Testis (tissue), 5 donors: ENCODE results near the gene ZNF799. TPM values are rescaled to one million over a fixed set of nuclear protein-coding genes. Genes with fewer than 3 reads are reported as not detected.
"Not testable (repeated sequence)": the region's sequence is repeated elsewhere in the genome, so short reads cannot be mapped to it uniquely, and the experiment has no call there.

Experiments used
- DNase-seq: peaks from one replicate; pipeline ENCODE4 v3.0.0-alpha.2; 2019
- H3K27ac ChIP-seq, 2 donors: fragments of 200-600 bp; sonication (generic); one replicate each; pipeline ENCODE4 v1.5.1; 2019
- H3K27me3 ChIP-seq: fragments of 200-600 bp; sonication (generic); one replicate; pipeline ENCODE4 v1.5.1; 2019
- H3K36me3 ChIP-seq: fragments of 200-600 bp; sonication (generic); one replicate; pipeline ENCODE4 v1.5.1; 2017; ENCODE audit warnings: low read depth; ENCODE audit errors: missing control alignments
- H3K4me1 ChIP-seq: fragments of 200-600 bp; sonication (generic); one replicate; pipeline ENCODE4 v1.5.1; 2019
- H3K4me3 ChIP-seq, 2 donors: fragments of 200-600 bp; sonication (generic); one replicate each; pipeline ENCODE4 v1.5.1; 2017 to 2019
- H3K9me3 ChIP-seq: fragments of 200-600 bp; sonication (generic); one replicate; pipeline ENCODE4 v1.5.1; 2017
- POLR2A ChIP-seq: fragments of 450-650 bp; IDR thresholded peaks from one replicate; pipeline ENCODE4 v1.6.1; 2017; ENCODE audit warnings: antibody characterized with exemption, mild to moderate bottlenecking, moderate library complexity
- WGBS, 2 donors: methylation state at CpG; one replicate each; pipeline ENCODE4 v1.1.5; 2018; 5-methylcytosine and 5-hydroxymethylcytosine counted together
- intact Hi-C: fragments of 100-400 bp; cut with DNase I; formaldehyde crosslinking; loops from one replicate; pipeline ENCODE4 v1.15.1; 2023; ENCODE audit warnings: low total_unique reads
- long read RNA-seq, 2 donors: transcript quantifications; one replicate each; lab custom pipeline, GENCODE V29; 2026
- polyA plus RNA-seq: library from polyadenylated mRNA; stranded (reverse); fragments of 350-450 nt; fragmentation: Illumina TruSeq; extraction: RNeasy Lipid Tissue Mini Kit (QIAGEN cat#74804); gene quantifications from one replicate; pipeline ENCODE4 v1.2.3, GENCODE V29; 2014; ENCODE audit warnings: low read depth, low replicate concordance; ENCODE audit not compliant: insufficient read depth
- total RNA-seq, 2 donors: library from RNA; depleted of rRNA; stranded (reverse); fragments of >200 nt; gene quantifications; one replicate each; pipeline ENCODE4 v1.2.3, GENCODE V29; 2016
- TF ChIP-seq, protein P1 (sequence below), 3 experiments: fragments of 450-650 bp in 2 of 3; fragments of 200-600 bp in 1 of 3; sonication (generic) in 1 of 3; IDR thresholded peaks; one replicate each; pipeline ENCODE4 v1.5.1; 2016 to 2019; ENCODE audit warnings: antibody characterized with exemption in 3 of 3, mild to moderate bottlenecking in 2 of 3, moderate library complexity in 1 of 3

Gene ZNF799
- 1 to 10 TPM; 4.6 to 5.8 TPM for total RNA-seq
- polyA plus RNA-seq: 3.9 TPM
- long read RNA-seq, donor 1, full-length matches to known transcripts: 7 of 7 reads
- long read RNA-seq, donor 1, partial matches to known transcripts: 0 of 7 reads
- long read RNA-seq, donor 1, other reads (novel, unspliced or antisense): 0 of 7 reads
- long read RNA-seq, donor 2, partial matches to known transcripts: 0 of 3 reads
- long read RNA-seq, donor 2, other reads (novel, unspliced or antisense): 0 of 3 reads

DNA sequence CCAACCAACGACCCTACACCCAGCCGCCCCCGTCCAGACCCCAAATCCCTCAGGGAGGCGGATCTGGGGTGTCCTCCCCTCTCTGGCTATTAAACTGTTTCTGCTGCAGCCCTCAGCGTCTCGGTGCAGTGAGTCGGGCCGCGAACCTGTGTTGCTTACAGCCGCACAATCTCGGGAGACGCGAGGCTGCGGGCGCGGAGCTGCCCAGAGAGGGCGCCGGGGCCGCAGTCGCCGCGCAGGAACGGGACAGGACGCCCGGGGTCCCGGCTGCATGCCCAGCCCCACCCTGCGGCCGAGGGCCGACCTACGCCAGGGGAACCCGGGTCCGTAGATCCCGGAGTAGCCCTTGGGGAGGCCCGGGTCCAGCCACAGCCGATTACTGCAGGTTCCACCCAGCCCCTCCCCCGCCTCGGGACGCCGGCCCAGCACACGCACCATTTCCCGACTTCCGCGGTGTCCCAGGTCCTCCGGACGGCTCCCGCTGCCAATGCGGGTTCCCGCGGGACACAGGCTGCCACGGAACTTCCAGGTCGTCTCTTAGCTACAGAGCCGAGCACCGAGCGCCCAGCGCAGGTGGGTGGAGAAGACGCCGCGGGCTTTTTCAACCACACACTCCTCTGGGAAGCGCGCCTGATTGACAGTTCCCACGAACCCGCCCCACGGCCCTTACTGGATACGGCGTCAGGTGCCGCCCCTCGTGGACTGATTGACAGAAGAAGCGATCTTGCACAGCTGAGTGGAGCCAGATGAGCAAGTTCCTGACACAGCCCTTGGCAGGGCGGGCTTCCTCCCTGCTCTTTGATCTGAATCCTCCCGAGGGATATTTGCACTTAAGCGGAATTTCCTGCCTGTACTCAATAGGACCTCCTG, at the start of gene ZNF799:
TSS of gene ZNF799 (minus strand) at position 639 of the 870 bp plus-strand sequence. CDS start at position 438, 201 bp downstream.
- 0 to 1% methylated on average over 11 to 49 of the region's 71 CpGs for WGBS, 2 donors
- Histone ChIP-seq H3K27ac (peak within 1 kb of the TSS; percentile 47 to 56), H3K27me3 (no peaks in the 10 kb centered on the region), H3K36me3 (no peaks in the 10 kb centered on the region), H3K4me1 (no peaks in the 10 kb centered on the region), H3K4me3 (peak within 1 kb of the TSS; percentile 69 to 82), H3K9me3 (no peaks in the 10 kb centered on the region)
- DNase-seq: peak; percentile 100
- intact Hi-C loops: no loop called here
- TF ChIP-seq, protein P1, sequence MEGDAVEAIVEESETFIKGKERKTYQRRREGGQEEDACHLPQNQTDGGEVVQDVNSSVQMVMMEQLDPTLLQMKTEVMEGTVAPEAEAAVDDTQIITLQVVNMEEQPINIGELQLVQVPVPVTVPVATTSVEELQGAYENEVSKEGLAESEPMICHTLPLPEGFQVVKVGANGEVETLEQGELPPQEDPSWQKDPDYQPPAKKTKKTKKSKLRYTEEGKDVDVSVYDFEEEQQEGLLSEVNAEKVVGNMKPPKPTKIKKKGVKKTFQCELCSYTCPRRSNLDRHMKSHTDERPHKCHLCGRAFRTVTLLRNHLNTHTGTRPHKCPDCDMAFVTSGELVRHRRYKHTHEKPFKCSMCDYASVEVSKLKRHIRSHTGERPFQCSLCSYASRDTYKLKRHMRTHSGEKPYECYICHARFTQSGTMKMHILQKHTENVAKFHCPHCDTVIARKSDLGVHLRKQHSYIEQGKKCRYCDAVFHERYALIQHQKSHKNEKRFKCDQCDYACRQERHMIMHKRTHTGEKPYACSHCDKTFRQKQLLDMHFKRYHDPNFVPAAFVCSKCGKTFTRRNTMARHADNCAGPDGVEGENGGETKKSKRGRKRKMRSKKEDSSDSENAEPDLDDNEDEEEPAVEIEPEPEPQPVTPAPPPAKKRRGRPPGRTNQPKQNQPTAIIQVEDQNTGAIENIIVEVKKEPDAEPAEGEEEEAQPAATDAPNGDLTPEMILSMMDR (IDR thresholded peaks at IDR 0.05): peak in 1 of 3 experiments; percentile 19
- TF ChIP-seq POLR2A: peak; percentile 52

DNA sequence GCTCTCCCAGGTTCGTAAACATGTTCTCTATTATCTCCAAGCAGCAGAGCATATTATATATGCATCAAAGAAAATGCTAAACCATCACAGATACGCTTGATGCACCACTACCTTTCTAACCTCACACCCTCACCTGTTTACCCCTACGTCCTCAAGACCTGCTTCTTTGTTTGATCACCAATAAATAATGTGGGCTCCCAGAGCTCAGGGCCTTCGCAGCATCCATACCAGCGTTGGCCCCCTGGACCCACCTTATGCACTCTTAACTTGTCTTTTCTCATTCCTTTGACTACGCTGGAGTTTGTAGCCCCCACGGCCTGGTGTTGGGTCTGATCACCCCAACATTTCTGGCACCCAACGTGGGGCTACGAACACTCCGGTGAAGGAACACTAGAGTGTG, 49.8 kb upstream of the ZNF799 start:
- DNase-seq: no peak
- Histone ChIP-seq H3K27ac (no peak overlapping the region), H3K9me3 (no peaks in the 10 kb centered on the region), H3K4me3 (no peak overlapping the region), H3K4me1 (no peaks in the 10 kb centered on the region), H3K36me3 (no peaks in the 10 kb centered on the region), H3K27me3 (no peaks in the 10 kb centered on the region)
- WGBS, 2 donors: 88 to 97% methylated on average over 10 of the region's 10 CpGs
- intact Hi-C loops: no loop called here
- TF ChIP-seq, protein P1 (IDR thresholded peaks at IDR 0.05): no peak
- TF ChIP-seq POLR2A: no peak

DNA sequence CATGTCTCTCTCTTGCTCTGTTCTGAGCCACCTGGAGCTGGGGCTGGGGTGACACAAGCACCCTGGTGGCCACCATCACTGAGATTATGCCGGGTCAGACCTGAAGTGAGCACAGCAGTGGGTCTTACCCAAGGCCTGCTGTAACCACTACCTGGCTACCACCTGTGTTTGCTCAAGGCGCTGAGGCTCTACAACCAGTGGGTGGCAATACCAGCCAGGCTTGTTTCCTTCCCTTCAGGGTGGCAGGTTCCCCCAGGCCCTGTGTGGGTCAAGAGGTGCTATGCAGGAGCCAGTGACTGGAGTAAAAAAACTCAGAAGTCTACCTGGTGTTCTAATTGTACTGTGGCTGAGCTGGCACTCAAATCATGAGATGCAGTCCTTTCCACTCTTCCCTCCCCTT, 47.7 kb upstream of the ZNF799 start:
- H3K9me3 ChIP-seq: no peaks in the 10 kb centered on the region
- no peak for DNase-seq
- TF ChIP-seq, protein P1 (IDR thresholded peaks at IDR 0.05): no peak
- TF ChIP-seq POLR2A: no peak
- no peaks in the 10 kb centered on the region for H3K27me3 ChIP-seq
- no peaks in the 10 kb centered on the region for H3K36me3 ChIP-seq
- 62 to 100% methylated on average over 2 of the region's 2 CpGs for WGBS, 2 donors
- no peaks in the 10 kb centered on the region for H3K4me1 ChIP-seq
- intact Hi-C loops: no loop called here
- no peak overlapping the region for H3K4me3 ChIP-seq
- no peak overlapping the region for H3K27ac ChIP-seq

DNA sequence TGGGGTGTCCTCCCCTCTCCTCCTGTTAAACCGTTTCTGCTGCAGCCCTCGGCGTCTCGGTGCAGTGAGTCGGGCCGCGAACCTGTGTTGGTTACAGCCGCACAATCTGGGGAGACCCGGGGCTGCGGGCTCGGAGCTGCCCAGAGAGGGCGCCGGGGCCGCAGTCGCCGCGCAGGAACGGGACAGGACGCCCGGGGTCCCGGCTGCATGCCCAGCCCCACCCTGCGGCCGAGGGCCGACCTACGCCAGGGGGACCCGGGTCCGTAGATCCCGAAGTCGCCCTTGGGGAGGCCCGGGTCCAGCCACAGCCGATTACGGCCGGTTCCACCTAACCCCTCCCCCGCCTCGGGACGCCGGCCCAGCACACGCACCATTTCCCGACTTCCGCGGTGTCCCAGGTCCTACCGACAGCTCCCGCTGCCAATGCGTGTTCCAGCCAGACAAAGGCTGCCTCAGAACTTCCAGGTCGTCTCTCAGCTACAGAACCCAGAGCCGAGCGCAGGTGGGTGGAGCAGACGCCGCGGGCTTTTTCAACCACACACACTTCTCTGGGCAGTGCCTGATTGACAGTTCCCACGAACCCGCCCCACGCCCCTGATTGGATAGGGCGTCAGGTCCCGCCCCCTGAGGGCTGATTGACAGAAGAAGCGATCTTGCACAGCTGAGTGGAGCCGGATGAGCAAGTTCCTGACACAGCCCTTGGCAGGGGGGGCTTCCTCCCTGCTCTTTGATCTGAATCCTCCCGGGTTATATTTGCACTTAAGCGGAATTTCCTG, 39.7 kb upstream of the ZNF799 start, which contains the start of gene ZNF443:
TSS of gene ZNF443 (minus strand) at position 481 of the 776 bp plus-strand sequence. CDS start at position 374, 107 bp downstream.
- peak within 1 kb of the TSS; percentile 63 to 72 for H3K27ac ChIP-seq
- WGBS, 2 donors: 0% methylated on average over 18 to 49 of the region's 59 CpGs
- no peaks in the 10 kb centered on the region for H3K27me3 ChIP-seq
- intact Hi-C loops: no loop called here
- DNase-seq: peak; percentile 100
- no peaks in the 10 kb centered on the region for H3K9me3 ChIP-seq
- H3K4me1 ChIP-seq: no peaks in the 10 kb centered on the region
- no peaks in the 10 kb centered on the region for H3K36me3 ChIP-seq
- H3K4me3 ChIP-seq: peak within 1 kb of the TSS; percentile 71 to 82
- TF ChIP-seq POLR2A: peak; percentile 60
- TF ChIP-seq, protein P1 (IDR thresholded peaks at IDR 0.05): no peak

DNA sequence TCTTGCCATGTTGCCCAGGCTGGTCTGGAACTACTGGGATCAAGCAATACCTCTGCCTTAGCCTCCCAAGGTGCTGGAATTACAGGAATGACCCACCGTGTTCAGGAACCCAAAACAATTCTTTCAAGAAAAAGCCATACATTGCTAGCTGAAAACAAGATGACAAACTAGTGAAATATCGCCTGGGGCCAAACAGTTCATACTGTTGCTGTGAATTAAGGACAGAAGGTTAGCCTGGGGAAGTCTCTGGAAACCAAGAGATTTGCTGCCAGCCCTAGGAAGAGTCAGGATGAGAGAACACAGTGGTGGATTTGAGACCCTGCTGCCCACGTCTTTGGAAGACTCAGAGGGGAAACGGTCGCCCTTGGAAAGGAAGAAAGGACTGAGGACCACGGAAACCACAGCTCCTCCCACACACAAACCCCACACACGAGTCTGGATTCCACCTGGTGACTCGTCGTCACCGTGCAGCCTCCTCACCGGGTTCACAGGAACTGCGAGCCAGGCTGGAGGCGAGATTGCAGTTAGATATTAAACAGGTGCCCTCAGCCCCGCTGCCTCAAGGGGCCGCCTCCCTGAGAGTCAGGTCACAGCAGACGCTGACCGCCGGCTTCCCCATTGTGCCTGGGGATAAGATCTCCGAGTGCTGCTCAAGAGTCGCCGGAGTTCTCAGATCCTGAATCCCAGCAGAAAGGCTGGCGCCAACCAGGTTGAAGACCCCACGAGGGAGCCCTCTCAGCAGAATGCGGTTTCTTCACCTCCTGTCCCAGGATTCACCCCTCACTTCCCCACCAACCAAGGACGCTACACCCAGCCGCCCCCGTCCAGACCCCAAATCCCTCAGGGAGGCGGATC, 38.8 kb upstream of the ZNF799 start:
- H3K36me3 ChIP-seq, H3K27me3 ChIP-seq, intact Hi-C loops, H3K9me3 ChIP-seq, H3K4me1 ChIP-seq: not testable (repeated sequence)
- peak; percentile 19 for DNase-seq
- Histone ChIP-seq H3K4me3 (peak overlapping the region; percentile 71 to 82), H3K27ac (peak overlapping the region; percentile 63 to 72)
- WGBS, 2 donors: 1 to 3% methylated on average over 13 to 19 of the region's 28 CpGs

DNA sequence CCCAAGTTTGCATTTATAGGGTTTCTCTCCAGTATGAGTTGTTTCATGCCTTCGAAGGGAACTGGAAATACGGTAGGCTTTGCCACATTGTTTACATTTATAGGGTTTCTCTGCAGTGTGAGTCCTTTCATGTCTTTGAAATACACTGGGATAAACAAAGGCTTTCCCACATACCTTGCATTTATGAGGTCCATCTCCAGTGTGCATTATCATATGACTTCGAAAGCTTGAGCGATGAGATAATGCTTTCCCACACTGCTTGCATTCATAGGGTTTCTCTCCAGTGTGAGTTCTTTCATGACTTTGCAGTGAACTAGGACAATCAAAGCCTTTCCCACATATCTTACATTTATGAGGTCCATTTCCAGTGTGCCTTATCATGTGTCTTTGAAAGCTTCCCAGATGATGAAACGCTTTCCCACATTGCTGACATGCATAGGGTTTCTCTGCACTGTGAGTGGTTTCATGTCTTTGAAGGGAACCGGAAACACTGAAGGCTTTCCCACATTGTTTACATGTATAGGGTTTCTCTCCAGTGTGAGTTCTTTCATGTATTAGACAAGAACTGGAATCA, 29.7 kb upstream of the ZNF799 start:
- DNase-seq, H3K4me1 ChIP-seq, intact Hi-C loops, H3K4me3 ChIP-seq, H3K27me3 ChIP-seq, H3K36me3 ChIP-seq, H3K27ac ChIP-seq, H3K9me3 ChIP-seq: not testable (repeated sequence)
- WGBS, 2 donors: 96 to 98% methylated on average over 6 of the region's 6 CpGs
